Spleen (tissue), 7 donors: ENCODE data around the gene FPGS.

ENCODE experiments used
- CTCF ChIP-seq, 11 experiments: fragments of 200-600 bp in 7 of 11; fragments of 450-650 bp in 4 of 11; sonication (generic) in 4 of 11; IDR thresholded peaks in 8 of 11; conservative IDR thresholded peaks in 3 of 11; 1 replicate in 7 of 11; 2 replicates in 4 of 11; pipeline versions ENCODE4 v1.4.0 to v1.8.0; 2016 to 2021; ENCODE audit warnings: antibody characterized with exemption in 11 of 11, inconsistent platforms in 4 of 11, mild to moderate bottlenecking in 1 of 11
- POLR2A ChIP-seq, 3 donors: fragments of 450-650 bp; IDR thresholded peaks; one replicate each; pipeline ENCODE4 v1.5.1; 2017; ENCODE audit warnings: antibody characterized with exemption in 3 of 3, mild to moderate bottlenecking in 1 of 3
- POLR2AphosphoS5 ChIP-seq, 3 donors: sonication (generic); formaldehyde crosslinking; IDR thresholded peaks; one replicate each; pipeline ENCODE4 v1.5.1; 2017; ENCODE audit warnings: antibody characterized with exemption in 3 of 3
- donor health status: DM: no; HTN: no; CAD: no; lungs with moderate emphysema.
- donor health status: DM: no; HTN: no; CAD: no.
- donor health status: DM: no; HTN: no; CAD: no.

DNA sequence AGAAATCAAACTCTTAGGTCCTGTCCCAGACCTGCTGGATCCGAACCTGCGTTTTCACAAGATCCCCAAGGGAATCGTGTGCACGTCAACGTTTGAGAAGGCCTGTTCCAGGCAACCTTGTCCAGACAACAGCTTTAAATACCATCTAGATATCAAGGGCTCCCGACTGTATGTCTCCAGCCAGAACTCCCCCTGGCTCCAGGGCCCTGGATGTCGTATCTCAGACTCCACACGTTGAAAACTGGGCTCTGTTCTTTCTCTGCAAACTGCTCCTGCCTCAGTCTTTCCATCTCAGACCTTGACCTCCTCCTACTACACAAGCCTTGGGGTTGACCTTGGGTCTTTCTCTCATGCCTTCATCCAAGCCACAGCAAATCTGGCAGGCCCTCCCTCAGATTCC is 57.6 kb downstream of the FPGS start:
- TF ChIP-seq CTCF (IDR thresholded peaks at IDR 0.05 in 8 of 11, conservative IDR thresholded peaks at IDR 0.05 in 3 of 11), result no peak
- TF ChIP-seq POLR2A (IDR thresholded peaks at IDR 0.05), result no peak
- TF ChIP-seq POLR2AphosphoS5 (IDR thresholded peaks at IDR 0.05), result no peak
